Measurements from ENCODE around the gene CDC42BPG.

- TF ChIP-seq, protein P1, sequence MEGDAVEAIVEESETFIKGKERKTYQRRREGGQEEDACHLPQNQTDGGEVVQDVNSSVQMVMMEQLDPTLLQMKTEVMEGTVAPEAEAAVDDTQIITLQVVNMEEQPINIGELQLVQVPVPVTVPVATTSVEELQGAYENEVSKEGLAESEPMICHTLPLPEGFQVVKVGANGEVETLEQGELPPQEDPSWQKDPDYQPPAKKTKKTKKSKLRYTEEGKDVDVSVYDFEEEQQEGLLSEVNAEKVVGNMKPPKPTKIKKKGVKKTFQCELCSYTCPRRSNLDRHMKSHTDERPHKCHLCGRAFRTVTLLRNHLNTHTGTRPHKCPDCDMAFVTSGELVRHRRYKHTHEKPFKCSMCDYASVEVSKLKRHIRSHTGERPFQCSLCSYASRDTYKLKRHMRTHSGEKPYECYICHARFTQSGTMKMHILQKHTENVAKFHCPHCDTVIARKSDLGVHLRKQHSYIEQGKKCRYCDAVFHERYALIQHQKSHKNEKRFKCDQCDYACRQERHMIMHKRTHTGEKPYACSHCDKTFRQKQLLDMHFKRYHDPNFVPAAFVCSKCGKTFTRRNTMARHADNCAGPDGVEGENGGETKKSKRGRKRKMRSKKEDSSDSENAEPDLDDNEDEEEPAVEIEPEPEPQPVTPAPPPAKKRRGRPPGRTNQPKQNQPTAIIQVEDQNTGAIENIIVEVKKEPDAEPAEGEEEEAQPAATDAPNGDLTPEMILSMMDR (IDR thresholded peaks at IDR 0.05): no peak
- TF ChIP-seq POLR2A (IDR thresholded peaks at IDR 0.05): no peak
These were observed 21.1 kb upstream of the CDC42BPG start for GRCh38 chr11:64865286-64866172.

All from body of pancreas (tissue), 4 donors.